Measurements from ENCODE around the gene MAP3K12.

- TF ChIP-seq, protein P1, sequence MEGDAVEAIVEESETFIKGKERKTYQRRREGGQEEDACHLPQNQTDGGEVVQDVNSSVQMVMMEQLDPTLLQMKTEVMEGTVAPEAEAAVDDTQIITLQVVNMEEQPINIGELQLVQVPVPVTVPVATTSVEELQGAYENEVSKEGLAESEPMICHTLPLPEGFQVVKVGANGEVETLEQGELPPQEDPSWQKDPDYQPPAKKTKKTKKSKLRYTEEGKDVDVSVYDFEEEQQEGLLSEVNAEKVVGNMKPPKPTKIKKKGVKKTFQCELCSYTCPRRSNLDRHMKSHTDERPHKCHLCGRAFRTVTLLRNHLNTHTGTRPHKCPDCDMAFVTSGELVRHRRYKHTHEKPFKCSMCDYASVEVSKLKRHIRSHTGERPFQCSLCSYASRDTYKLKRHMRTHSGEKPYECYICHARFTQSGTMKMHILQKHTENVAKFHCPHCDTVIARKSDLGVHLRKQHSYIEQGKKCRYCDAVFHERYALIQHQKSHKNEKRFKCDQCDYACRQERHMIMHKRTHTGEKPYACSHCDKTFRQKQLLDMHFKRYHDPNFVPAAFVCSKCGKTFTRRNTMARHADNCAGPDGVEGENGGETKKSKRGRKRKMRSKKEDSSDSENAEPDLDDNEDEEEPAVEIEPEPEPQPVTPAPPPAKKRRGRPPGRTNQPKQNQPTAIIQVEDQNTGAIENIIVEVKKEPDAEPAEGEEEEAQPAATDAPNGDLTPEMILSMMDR (IDR thresholded peaks at IDR 0.05; ENCODE audit: poor library complexity): no peak
- no peak for TF ChIP-seq EZH2phosphoT487 (IDR thresholded peaks at IDR 0.05; ENCODE audit: low read depth, severe bottlenecking, unreplicated experiment)
- no peak for TF ChIP-seq EZH2 (IDR thresholded peaks at IDR 0.05; ENCODE audit: borderline replicate concordance)
Measured at GRCh38 chr12:53465679-53466078, 33.6 kb downstream of the MAP3K12 start.

Data from hepatocyte (in vitro differentiated cells).